Memory B cell (primary cell): Measurements from ENCODE around the gene FGGY.
A peak's percentile ranks its signal among the peaks of the same experiment; 100 is the strongest.

Source experiments
- ATAC-seq: fragments of 150-1000 bp; cut with Tn5 transposase; 2 replicates; pipeline ENCODE4 v1.10.0; 2021; ENCODE audit warnings: low read depth, mild to moderate bottlenecking, moderate library complexity
- DNase-seq, 2 donors: peaks; one replicate each; pipeline ENCODE4 v3.0.0; 2022; ENCODE audit warnings: low spot score in 2 of 2
- H3K27ac Mint-ChIP-seq: one replicate; pipeline ENCODE4 v1.8.0; 2022; ENCODE audit warnings: mild to moderate bottlenecking, moderate library complexity, mixed read lengths
- H3K27me3 Mint-ChIP-seq: one replicate; pipeline ENCODE4 v1.8.0; 2022; ENCODE audit warnings: mixed read lengths
- H3K36me3 Mint-ChIP-seq: one replicate; pipeline ENCODE4 v1.8.0; 2022; ENCODE audit warnings: mild to moderate bottlenecking, mixed read lengths
- H3K4me1 Mint-ChIP-seq: one replicate; pipeline ENCODE4 v1.8.0; 2022; ENCODE audit warnings: mixed read lengths
- H3K4me3 Mint-ChIP-seq: one replicate; pipeline ENCODE4 v1.8.0; 2022; ENCODE audit warnings: mild to moderate bottlenecking, moderate library complexity, mixed read lengths
- H3K9me3 Mint-ChIP-seq: one replicate; pipeline ENCODE4 v1.8.0; 2022; ENCODE audit warnings: mixed read lengths

Gene FGGY

DNA sequence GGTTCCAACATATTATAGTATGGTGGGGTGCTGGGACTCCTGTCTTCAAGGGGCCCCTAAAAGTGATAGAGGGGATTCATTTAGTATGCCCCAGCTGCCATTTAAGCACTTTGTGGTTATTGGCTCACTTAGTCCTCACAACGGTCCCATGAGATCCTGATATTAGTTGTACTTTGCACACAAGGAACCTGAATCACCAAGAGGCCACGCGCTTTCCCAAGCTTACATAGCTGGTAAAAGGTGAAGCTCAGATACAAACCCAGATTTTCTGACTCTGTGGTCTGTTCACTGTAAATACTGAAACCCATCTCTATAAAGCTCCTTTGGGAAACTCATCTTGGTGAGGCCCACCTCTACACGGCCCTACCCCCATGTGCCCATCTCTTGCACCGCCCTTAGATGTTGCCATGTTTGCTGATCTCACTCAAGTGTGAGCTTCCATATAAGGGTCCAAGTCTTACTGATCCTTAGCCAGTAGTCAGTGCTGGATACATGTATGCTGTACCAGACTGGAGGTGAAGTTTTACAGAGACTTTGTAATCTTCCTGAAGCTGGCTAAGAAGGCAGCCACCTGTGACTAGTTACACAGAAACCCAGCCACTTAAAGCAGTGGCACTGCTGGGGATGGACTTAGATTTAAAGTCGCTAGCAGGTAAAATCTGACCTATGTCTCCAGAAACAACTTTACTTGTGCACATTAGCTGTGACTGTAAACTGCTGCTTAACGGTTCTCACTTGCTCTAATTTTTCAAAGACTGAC lies 393.5 kb downstream of the FGGY start:
- Mint-ChIP-seq H3K4me3 (no peak overlapping the region), H3K27me3 (no peaks in the 10 kb centered on the region), H3K27ac (peak overlapping the region; percentile 88), H3K9me3 (peaks cover 2% of the 10 kb centered on the region), H3K4me1 (peaks cover 10% of the 10 kb centered on the region), H3K36me3 (peaks cover 3% of the 10 kb centered on the region)
- ATAC-seq (no peak), DNase-seq (no peak)

DNA sequence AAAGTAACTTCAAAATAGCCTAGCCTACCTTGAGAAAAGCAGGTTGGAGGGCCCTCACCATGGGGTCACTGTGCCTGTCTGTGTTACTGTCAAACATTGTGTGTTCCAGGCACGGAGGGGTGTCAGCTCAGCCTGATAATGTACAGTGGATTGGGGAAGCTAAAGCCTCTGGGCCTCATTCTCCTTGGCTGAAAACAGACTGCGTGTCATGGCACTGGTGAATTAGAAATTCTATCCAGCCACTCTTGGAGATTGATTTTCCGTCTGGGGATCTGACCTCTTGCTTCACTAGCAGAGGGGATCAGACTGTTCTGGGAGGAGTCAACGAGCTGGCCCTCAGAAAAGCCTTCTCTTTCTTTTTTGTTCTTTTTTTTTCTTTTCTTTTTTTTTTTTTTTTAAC lies 394.4 kb downstream of the FGGY start:
- Mint-ChIP-seq H3K27ac (peak overlapping the region; percentile 86), H3K27me3 (no peaks in the 10 kb centered on the region), H3K9me3 (peaks cover 2% of the 10 kb centered on the region), H3K4me3 (no peak overlapping the region), H3K4me1 (peaks cover 10% of the 10 kb centered on the region), H3K36me3 (peaks cover 3% of the 10 kb centered on the region)
- DNase-seq = no peak
- no peak for ATAC-seq

DNA sequence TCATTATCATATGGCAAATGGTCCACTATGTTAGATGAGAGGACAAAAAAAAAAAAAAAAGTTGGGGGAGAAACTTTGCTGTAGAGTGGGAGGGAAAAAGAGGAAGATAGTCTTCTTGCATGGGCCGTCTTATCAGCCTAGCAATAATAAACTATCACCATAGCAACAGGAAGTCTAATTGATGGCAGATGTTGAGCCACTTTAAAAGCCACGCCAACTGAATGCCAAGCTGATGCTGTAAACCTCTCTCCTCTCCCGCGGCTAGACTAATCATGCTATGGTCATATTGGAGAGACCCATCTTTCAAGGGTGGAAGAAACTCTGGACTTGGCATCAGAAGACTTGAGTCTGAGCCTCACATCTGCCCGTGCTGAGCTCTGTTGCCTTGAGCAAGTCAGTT lies 395.7 kb downstream of the FGGY start:
- peaks cover 2% of the 10 kb centered on the region for H3K9me3 Mint-ChIP-seq
- peak; percentile 29 to 42 for DNase-seq

DNA sequence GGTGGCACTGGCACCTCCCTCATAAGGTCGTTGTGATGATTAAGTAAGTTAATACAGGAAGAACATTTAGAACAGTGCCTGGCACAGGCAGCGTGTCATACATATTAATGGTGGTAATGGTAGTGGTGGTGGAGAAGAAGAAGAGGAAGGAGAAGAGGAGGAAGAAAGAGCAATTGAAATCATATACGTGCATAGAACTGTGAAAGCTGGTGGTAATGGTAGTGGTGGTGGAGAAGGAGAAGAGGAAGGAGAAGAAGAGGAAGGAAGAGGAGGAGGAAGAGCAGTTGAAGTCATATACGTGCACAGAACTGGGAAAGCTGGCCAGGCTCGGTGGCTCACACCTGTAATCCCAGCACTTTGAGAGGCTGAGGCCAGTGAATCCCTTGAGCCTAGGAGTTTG lies 396.5 kb downstream of the FGGY start:
- no peak for DNase-seq
- H3K36me3 Mint-ChIP-seq = peaks cover 3% of the 10 kb centered on the region
- H3K27ac Mint-ChIP-seq = peak overlapping the region; percentile 86
- peaks cover 2% of the 10 kb centered on the region for H3K9me3 Mint-ChIP-seq
- H3K4me3 Mint-ChIP-seq = no peak overlapping the region
- peaks cover 24% of the 10 kb centered on the region for H3K4me1 Mint-ChIP-seq
- ATAC-seq = no peak
- no peaks in the 10 kb centered on the region for H3K27me3 Mint-ChIP-seq

More for the DNA sequence above, 395.7 kb downstream of the FGGY start:
- Mint-ChIP-seq H3K36me3 (peaks cover 3% of the 10 kb centered on the region), H3K4me3 (peak overlapping the region; percentile 11), H3K27ac (peak overlapping the region; percentile 86), H3K4me1 (peaks cover 21% of the 10 kb centered on the region), H3K27me3 (no peaks in the 10 kb centered on the region)
- ATAC-seq = peak; percentile 91

DNA sequence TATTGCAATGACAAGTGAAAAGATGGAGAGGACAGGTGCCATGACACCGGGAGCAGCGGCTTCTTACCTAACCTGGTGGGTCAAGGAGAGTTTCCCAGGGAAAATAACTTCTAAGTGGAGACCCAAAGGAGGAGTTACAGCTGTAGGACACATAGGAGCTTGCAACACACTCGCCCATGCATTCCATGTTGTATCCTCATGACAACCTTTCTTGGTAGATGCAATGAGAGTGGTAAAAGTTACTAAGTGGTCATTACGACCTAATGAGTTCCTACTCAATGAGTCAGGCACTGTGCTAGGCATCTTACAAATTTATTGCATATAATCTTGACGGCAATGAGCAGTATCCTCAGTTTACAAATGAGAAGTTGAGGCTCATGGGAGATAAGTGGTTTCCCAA lies 398.4 kb downstream of the FGGY start:
- DNase-seq = no peak
- Mint-ChIP-seq H3K27me3 (no peaks in the 10 kb centered on the region), H3K36me3 (peaks cover 3% of the 10 kb centered on the region), H3K27ac (no peak overlapping the region), H3K4me1 (peaks cover 30% of the 10 kb centered on the region), H3K9me3 (peaks cover 2% of the 10 kb centered on the region), H3K4me3 (no peak overlapping the region)
- ATAC-seq = no peak

DNA sequence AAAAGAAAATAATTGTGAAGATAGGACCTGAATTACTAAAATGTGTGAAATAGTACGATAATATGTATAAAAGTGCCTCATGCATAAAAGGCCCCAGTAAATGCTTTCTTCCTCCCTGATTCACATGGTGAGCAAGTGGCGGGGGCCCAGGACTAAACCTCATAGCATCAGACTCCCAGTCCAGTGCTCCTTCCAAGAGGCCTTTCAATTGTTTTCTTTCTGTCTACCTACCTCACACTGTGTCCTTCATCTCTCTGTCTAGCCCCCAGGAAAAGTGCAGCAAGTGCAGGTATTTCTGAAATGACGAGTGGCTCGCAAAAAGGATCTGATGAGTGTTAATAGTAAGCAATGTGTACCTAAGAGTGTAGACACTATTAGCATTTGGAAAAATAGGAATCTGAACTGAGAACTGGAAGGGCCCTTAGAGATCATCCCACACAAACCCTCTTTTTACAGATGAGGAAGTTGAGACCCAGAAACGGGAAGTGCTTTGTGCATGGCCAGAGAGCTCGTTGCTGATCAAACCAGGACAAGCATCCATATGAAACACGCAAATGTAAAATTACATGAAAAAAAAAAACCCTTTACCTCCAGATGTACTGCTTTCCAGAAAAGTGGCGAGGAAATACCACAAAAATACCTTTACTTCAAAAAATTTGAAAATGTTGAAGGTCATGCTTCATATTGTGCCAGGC lies 399.7 kb downstream of the FGGY start:
- Mint-ChIP-seq H3K4me3 (peak overlapping the region; percentile 88), H3K27me3 (no peaks in the 10 kb centered on the region), H3K4me1 (peaks cover 30% of the 10 kb centered on the region), H3K36me3 (peaks cover 8% of the 10 kb centered on the region), H3K27ac (peak overlapping the region; percentile 62), H3K9me3 (peaks cover 2% of the 10 kb centered on the region)
- ATAC-seq = peak; percentile 68
- DNase-seq = peak in 1 of 2 donors; percentile 21

DNA sequence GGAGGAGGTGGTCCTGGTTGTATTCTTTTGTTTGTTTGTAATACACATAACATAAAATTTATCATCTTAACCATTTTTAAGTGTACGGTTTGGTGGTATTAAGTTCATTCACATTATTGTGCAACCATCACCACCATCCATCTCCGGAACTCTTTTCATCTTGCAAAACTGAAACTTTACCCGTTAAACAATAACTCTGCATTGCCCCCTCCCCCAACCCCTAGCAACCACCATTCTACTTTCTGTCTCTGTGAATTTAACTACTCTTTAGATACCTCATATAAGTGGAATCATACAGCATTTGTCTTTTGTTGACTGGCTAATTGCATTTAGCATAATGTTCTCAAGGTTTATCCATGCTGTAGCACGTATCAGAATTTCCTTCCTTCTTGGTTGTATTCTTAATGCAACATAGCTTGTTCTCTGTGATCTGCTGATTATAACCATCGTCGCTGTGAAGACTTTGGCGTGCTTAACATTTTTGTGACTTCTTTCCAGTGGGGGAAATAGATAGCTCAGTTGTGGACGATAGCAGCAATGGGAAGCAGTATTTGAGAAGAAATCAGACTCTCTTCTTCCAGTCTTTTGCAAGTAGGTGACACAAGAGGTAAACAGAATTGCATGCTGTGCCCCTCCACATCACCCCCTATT lies 400.4 kb downstream of the FGGY start:
- H3K27me3 Mint-ChIP-seq = no peaks in the 10 kb centered on the region
- peaks cover 9% of the 10 kb centered on the region for H3K36me3 Mint-ChIP-seq
- no peak for DNase-seq
- peak overlapping the region; percentile 88 for H3K4me3 Mint-ChIP-seq
- H3K9me3 Mint-ChIP-seq = peaks cover 2% of the 10 kb centered on the region
- ATAC-seq = no peak
- H3K27ac Mint-ChIP-seq = peak overlapping the region; percentile 62
- peaks cover 30% of the 10 kb centered on the region for H3K4me1 Mint-ChIP-seq

DNA sequence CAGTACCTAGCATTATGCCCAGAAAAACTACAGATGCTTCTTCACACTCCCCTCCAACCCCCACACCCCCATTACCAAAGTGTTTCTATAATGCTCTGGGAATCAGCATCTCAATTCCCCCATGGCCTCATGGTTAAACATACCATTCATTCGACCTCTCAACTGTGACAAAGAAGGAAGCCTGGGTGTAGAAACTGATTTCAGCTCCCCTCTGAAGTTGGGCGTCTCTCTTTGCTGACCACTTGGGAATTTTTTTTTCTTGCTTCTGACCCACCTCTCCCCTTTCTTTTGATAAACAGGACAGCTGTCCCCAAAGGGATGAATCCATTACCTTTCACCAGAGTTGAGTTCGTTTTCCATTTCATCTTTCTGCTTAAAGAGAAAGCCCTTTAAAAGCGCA lies 401.5 kb downstream of the FGGY start:
- Mint-ChIP-seq H3K36me3 (peaks cover 7% of the 10 kb centered on the region), H3K27ac (peak overlapping the region; percentile 35), H3K9me3 (peaks cover under 1% of the 10 kb centered on the region), H3K4me3 (no peak overlapping the region), H3K27me3 (no peaks in the 10 kb centered on the region), H3K4me1 (peaks cover 23% of the 10 kb centered on the region)
- no peak for ATAC-seq
- no peak for DNase-seq

DNA sequence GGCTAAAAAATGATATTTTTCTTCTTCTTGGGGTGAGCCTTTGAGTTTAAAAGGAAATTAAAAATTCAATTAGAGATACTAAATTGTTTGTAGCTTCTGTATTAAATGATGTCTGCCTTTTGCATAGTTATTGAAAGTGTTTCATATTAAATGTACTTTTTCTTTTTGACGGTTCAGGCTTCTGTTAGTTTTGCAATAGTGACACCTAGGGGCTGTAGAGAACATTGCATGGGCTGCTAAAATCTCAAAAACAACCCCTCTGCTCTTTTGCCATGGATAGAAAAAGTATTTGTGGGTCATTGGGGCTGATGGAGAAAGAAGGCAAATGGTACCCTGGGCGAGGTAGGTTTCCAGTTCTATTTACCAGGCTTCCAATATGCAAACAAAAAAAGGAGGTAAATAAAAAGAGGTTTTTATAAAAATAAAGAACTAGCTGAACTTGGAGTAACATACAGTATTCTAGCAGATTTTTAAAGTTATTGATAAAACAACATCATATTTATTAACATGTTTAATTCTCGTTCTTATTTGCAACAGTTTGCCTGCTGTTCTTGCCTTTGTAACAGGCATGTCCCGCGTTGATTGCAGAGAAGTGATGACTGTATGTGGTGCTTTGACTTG lies 402.4 kb downstream of the FGGY start:
- Mint-ChIP-seq H3K4me1 (peaks cover 21% of the 10 kb centered on the region), H3K36me3 (peaks cover 6% of the 10 kb centered on the region), H3K27me3 (no peaks in the 10 kb centered on the region), H3K9me3 (no peaks in the 10 kb centered on the region), H3K27ac (peak overlapping the region; percentile 25), H3K4me3 (no peak overlapping the region)
- DNase-seq (peak in 1 of 2 donors; percentile 41), ATAC-seq (peak; percentile 33)

DNA sequence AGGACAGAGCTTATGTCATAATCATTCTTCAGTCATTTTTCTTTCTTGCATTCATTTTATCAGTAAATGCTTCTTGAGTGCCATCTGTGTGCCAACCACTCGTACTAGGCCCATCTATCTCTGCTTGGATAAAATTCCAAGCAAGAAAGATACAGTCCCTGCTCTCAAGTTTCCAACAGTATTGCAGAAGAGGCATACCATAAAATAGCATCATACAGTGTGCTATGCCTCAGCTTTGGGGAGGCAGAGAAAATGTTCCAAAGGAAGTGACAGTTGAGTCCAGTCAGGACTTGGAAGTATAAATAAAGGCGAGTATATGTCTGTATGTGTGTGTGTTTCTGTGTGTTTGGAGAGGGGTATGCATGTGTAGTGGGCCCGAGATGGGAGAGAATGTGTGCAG lies 404.5 kb downstream of the FGGY start:
- ATAC-seq (no peak), DNase-seq (no peak)
- Mint-ChIP-seq H3K27ac (no peak overlapping the region), H3K27me3 (no peaks in the 10 kb centered on the region), H3K36me3 (peaks cover 9% of the 10 kb centered on the region), H3K9me3 (no peaks in the 10 kb centered on the region), H3K4me1 (peaks cover 20% of the 10 kb centered on the region), H3K4me3 (no peak overlapping the region)

DNA sequence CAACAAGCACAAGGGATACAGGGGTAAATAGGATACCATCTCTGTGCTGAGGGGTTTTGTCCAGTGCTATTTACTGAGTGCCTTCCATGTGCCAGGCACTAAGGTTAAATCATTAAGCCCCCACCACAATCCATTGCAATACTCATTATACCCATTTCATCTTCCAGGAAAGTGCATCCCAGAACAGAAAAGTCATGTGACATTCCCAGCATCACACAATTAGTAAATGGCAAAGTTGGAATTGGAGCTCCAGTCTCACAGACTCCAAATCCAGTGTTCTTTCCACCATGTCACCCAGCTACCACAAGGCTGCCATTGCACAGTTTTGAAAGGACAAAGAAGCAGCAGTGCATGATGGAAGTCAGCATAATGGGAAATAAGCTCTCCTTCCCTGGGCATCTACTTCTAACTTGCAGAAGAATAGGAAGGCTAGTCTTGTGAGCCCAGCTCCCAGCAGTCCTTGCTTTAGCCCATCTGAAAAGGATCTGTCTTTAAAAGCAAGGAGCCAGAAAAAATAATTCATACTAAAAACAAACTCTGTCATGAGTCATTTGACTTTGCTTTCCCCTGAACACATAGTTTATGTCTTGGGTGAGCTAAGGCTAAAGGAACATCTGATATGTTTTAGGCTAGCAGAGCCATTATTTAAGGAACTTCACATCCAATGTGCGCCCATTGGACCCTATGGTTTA lies 406.5 kb downstream of the FGGY start:
- Mint-ChIP-seq H3K9me3 (no peaks in the 10 kb centered on the region), H3K27me3 (no peaks in the 10 kb centered on the region), H3K36me3 (peaks cover 9% of the 10 kb centered on the region), H3K4me3 (no peak overlapping the region), H3K4me1 (peaks cover 7% of the 10 kb centered on the region), H3K27ac (no peak overlapping the region)
- no peak for DNase-seq
- ATAC-seq = no peak

DNA sequence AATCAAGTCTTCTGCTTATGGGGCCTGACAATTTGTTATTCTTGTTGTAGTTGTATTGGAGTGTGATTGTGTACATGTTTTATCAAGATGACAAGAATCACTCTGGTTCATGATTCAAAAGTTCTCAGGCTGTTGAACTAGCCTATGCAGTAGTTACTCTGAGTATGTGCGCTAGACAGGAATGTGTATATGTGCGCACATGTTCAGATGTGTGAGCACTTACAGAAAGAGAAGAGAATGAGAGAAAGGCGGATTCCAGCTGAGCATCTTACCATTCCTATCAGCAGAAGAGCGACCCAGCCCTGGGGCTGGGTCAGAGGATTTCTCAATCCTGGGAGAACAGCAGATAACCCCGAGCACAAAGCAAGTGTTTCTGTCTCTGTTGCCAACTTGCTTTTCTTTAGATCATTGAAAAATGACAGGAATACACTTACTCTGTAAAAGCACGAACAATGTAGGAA lies 407.1 kb downstream of the FGGY start:
- DNase-seq (no peak), ATAC-seq (no peak)
- no peak overlapping the region for H3K4me3 Mint-ChIP-seq
- H3K27ac Mint-ChIP-seq = no peak overlapping the region
- H3K36me3 Mint-ChIP-seq = peaks cover 12% of the 10 kb centered on the region
- no peaks in the 10 kb centered on the region for H3K27me3 Mint-ChIP-seq
- peaks cover 4% of the 10 kb centered on the region for H3K4me1 Mint-ChIP-seq
- no peaks in the 10 kb centered on the region for H3K9me3 Mint-ChIP-seq

DNA sequence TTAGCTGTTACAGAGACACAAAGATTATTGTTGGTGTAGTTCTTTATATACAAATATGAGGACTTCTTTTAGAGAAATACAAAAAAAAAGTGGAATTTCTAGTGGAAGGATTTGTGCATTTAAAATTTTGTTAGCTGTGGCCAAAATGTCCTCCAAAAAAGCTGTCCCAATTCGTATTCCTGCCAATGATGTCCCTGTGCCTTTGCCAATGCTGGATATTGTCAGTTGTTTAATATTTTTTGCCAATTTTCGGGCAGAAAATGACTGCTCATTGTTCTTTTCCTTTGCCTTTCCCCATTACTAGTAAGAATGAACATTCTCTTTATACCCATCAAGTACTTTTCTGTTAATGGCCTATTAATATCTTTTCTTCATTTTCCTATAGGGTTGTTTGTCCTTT lies 407.8 kb downstream of the FGGY start:
- no peaks in the 10 kb centered on the region for H3K9me3 Mint-ChIP-seq
- DNase-seq (no peak), ATAC-seq (no peak)
- H3K4me1 Mint-ChIP-seq = no peaks in the 10 kb centered on the region
- H3K4me3 Mint-ChIP-seq = no peak overlapping the region
- H3K27ac Mint-ChIP-seq = no peak overlapping the region
- H3K36me3 Mint-ChIP-seq = peaks cover 17% of the 10 kb centered on the region
- H3K27me3 Mint-ChIP-seq = no peaks in the 10 kb centered on the region
